Measurements from ENCODE around the gene TAAR8.

DNA sequence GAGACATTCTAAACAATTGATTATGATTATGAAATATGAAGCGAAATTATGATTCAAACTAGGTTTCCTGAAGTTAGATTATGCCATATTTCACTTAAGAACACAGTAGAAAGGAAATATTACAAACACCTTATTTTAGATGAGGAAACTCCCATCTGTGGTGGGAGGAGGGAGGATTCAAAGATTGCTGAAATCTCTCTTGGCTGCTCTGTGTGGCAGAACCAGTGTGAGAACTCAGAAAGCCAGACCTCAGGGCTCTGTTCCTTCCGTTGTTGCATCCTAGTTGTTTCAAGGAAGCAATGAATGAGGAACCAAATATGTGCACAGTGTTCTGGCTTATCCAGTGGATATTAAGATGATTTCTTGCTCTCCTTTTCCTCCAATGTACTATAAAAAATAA lies 35.0 kb downstream of the TAAR8 start:
- TF ChIP-seq, protein P1, sequence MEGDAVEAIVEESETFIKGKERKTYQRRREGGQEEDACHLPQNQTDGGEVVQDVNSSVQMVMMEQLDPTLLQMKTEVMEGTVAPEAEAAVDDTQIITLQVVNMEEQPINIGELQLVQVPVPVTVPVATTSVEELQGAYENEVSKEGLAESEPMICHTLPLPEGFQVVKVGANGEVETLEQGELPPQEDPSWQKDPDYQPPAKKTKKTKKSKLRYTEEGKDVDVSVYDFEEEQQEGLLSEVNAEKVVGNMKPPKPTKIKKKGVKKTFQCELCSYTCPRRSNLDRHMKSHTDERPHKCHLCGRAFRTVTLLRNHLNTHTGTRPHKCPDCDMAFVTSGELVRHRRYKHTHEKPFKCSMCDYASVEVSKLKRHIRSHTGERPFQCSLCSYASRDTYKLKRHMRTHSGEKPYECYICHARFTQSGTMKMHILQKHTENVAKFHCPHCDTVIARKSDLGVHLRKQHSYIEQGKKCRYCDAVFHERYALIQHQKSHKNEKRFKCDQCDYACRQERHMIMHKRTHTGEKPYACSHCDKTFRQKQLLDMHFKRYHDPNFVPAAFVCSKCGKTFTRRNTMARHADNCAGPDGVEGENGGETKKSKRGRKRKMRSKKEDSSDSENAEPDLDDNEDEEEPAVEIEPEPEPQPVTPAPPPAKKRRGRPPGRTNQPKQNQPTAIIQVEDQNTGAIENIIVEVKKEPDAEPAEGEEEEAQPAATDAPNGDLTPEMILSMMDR (IDR thresholded peaks at IDR 0.05; ENCODE audit: low read depth, low read length) = no peak
- TF ChIP-seq POLR2A (IDR thresholded peaks at IDR 0.05; ENCODE audit: extremely low read depth, insufficient read length) = no peak
- TF ChIP-seq MYC (IDR thresholded peaks at IDR 0.05; ENCODE audit: low read depth, low read length) = no peak
- TF ChIP-seq, protein P2, sequence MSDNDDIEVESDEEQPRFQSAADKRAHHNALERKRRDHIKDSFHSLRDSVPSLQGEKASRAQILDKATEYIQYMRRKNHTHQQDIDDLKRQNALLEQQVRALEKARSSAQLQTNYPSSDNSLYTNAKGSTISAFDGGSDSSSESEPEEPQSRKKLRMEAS (IDR thresholded peaks at IDR 0.05; ENCODE audit: low read depth, low read length) = no peak
